DMS 273 (cell line): ENCODE results near the gene TRPM2.

Experiments
- DNase-seq: peaks from one replicate; lab custom pipeline; 2025; ENCODE audit not compliant: unreplicated experiment; lab: John Stamatoyannopoulos, UW

Gene TRPM2

DNA sequence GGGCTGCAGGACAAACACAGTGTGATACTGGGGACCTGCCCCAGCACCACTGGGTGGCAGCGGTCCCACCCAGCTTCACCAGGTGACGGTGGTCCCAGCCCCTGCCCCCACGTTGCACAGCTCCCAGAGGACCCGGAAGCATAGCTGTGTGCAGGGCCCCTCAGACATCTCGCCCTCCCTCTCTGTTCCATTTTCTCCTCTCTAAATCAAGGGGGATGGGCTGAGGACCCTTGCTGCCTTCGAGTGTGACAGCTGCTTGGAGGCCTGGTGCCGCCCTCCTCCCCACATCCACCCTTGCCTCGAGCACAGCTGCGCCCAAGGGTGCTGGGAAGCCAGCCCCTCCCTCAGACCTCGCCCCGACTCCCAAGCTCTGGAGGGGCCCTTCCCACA lies 85.8 kb downstream of the TRPM2 start:
- no peak for DNase-seq

DNA sequence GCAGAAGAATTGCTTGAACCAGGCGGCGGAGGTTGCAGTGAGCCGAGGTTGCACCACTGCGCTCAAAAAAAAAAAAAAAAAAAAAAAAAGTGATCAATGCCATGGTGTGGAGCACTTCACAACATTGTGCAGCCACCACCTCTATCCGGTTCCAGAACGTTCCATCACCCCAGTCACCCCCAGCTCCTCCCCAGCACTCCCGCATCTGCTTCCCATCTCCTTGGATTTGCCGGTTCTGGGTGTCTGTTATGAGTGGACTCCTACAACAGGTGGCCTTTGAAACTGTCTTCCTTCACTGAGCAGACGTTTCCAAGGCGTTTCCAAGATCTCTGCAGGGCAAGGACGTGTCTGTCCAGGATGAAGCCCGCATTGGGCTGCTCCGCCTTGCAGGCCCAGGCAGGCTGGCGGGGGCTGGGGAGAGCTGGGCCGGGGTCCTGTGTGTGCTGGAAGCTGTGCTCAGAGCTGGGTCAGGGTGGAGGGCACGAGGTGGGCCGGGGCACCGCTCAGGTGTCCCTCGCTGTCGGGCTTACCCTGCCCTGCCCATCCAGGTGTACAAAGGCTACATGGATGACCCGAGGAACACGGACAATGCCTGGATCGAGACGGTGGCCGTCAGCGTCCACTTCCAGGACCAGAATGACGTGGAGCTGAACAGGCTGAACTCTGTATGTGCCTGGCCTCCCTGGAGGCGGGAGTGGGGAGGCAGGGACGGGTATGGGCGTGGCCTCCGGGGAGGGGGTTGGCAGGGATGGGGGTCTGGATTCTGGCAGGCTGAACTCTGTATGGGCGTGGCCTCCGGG lies 87.0 kb downstream of the TRPM2 start:
- no peak for DNase-seq

DNA sequence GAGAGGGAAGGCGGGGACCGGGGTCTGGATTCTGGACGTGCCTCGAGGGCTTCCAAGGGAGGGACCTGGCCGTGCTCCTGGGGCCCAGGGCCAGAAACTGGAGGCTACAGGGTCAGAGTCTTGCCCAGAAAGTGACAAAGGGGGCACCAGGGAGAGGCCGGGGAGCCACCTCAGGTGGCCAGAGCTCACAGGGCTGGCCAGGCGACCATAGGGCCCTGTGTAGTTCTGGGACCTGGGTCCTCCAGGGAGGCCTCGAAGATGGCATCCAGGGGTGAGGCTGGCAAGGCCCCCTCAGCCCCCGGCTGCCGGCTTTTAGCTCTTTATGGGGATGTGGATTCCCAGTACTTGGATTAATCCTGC lies 87.6 kb downstream of the TRPM2 start:
- no peak for DNase-seq

DNA sequence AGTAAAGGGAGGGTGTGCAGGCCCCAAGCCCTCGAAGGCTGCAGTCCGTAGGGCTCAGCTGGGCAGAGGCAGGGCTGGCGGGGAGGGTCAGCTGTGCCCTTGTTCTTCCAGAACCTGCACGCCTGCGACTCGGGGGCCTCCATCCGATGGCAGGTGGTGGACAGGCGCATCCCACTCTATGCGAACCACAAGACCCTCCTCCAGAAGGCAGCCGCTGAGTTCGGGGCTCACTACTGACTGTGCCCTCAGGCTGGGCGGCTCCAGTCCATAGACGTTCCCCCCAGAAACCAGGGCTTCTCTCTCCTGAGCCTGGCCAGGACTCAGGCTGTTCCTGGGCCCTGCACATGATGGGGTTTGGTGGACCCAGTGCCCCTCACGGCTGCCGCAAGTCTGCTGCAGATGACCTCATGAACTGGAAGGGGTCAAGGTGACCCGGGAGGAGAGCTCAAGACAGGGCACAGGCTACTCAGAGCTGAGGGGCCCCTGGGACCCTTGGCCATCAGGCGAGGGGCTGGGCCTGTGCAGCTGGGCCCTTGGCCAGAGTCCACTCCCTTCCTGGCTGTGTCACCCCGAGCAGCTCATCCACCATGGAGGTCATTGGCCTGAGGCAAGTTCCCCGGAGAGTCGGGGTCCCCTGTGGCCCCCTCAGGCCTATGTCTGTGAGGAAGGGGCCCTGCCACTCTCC lies 88.3 kb downstream of the TRPM2 start:
- DNase-seq, result no peak

GRCh38 chr21:44442266-44443125 lies 89.1 kb downstream of the TRPM2 start:
- no peak for DNase-seq

DNA sequence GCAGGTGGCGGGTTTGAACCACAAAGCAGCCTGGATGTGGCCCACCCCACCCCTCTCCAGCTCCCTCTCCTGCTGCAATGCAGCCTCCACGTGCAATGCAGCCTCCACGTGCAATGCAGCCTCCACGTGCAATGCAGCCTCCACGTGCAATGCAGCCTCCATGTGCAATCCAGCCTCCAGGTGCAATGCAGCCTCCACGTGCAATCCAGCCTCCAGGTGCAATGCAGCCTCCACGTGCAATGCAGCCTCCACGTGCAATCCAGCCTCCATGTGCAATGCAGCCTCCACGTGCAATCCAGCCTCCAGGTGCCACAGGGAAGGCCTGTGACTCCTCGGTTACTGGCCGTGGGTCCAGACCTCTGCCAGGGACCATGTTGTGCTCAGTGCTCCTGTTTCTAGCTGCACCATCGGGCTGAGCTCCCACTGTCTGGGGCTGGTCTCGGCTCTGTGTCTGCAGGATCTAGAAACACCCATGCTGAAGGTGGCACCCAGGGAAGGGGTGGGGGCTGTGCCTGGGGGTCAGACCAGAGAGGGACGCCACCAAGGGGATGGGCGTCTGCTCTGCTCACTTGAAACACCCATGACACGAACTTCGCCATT lies 90.0 kb downstream of the TRPM2 start:
- no peak for DNase-seq

- DNase-seq, result no peak
Observed at GRCh38 chr21:44443891-44444285, 90.5 kb downstream of the TRPM2 start.

DNA sequence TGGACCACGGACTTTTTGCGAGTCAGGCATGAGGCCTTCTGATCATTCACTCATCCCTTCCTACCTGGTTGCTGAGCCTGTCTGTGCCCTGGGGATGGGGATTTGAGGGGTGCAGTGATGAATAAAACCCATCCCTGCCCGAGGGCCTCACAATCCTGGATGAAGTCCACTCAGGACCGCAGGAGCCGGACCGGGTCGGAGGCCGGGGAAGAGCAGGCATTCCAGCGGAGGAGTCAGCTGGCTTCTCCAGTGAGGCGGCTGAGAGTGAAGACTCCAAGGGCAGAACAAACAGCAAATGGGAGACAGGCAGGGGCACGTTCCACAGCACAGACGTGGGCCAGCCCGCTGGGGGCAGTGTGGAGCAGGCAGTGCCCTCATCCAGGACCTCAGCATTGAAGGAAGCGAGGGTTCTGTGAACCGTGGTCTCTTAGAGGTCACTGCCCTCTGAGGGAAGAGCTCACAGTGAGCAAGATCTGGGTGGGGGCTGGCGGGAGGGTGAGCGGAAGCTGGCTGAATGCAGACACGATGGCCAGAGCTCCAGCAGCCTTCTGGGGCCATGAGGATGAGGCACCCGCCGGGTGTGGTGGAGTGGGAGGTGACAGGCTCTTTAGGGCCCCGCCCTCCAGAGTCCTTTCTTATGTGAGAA lies 91.0 kb downstream of the TRPM2 start:
- DNase-seq, result peak; percentile 39

- no peak for DNase-seq
Observed at GRCh38 chr21:44445145-44445812, 91.9 kb downstream of the TRPM2 start.

DNA sequence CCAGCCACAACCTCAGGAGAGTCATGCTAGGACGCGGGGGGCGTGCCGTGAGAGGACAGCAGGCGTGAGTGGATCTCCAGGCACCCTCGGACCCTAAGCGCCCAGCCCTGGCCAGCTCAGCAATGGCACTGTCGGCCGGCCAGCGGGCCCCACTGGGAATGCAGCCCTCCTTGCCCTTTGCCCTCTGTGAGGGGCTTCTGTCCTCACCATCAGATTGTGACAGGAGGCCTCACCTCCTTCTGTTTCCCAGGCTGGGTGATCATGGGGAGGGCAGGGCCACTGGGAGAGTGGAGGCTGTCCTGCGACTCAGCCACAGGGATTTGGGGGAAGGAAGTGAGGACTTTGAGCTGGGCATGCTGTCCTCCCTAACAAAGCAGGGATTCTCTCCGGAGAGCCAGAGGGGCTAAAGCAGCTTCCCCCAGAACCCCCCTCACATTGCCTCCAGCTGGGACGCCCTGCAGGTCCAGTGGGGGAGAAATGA lies 95.3 kb downstream of the TRPM2 start:
- no peak for DNase-seq

DNA sequence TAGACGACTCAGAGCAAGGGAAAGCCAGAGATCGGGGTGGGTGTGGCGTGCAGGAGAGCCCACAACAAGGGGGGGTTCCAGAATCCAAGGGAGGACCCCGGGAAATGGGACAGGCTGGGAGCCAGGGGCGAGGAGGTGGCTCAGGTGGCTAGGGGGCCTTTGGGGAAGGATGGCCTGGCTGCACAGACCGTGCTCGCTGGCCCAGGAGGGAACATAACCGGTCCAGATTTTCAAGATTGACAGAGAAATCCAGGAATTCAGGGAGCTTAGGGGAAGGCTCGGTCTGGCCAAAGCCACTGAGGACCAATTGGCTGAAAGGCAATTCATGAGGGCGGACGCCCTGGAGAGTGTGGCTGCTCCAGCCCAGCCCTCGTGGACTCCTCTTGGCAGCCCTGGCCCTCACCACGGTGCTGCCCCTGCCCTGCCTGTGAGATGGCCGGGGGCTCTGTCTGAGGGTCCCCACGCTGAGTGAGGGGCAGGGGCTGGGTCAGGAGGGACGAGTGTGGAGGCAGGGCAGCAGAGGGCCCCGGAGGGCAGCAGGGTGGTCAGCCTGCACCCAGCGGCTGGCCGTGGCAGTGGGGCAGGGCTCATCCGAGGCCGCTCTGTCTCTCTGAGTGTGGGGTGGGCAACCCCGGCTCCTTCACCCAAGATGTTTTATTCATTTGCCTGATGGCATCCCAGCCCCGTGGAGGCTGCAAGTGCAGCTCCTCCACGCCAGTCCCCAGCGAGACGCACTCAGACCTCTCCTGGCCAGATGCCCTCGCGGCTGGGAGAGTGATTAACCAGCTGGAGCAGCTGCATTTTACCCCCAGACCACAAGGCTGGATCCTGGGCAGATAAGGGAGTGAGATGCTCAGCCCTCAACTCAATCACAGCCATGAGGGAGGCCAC lies 96.3 kb downstream of the TRPM2 start:
- peak; percentile 46 for DNase-seq

- DNase-seq, result no peak
Observed at GRCh38 chr21:44450402-44450801, 97.0 kb downstream of the TRPM2 start.

GRCh38 chr21:44450999-44451398 lies 97.6 kb downstream of the TRPM2 start:
- no peak for DNase-seq

GRCh38 chr21:44453120-44453519 lies 99.7 kb downstream of the TRPM2 start:
- DNase-seq, result no peak

DNA sequence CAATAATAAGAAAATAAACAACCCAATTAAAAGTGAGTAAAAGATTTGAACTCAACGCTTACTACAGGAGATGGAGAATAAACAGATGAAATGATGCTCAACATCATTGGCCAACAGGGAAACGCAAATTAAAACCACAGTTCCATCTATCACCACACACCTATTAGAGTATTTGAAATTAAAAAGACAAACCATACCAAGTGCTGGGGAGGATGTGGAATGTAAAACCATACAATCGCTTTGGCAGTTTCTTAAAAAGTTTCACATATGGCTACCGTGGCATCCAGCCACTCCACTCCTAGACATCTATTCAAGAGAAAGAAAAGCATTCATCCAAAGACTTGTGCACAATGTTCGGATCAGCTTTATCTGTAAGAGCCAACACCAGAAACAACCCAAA lies 100.6 kb downstream of the TRPM2 start:
- DNase-seq, result no peak

DNA sequence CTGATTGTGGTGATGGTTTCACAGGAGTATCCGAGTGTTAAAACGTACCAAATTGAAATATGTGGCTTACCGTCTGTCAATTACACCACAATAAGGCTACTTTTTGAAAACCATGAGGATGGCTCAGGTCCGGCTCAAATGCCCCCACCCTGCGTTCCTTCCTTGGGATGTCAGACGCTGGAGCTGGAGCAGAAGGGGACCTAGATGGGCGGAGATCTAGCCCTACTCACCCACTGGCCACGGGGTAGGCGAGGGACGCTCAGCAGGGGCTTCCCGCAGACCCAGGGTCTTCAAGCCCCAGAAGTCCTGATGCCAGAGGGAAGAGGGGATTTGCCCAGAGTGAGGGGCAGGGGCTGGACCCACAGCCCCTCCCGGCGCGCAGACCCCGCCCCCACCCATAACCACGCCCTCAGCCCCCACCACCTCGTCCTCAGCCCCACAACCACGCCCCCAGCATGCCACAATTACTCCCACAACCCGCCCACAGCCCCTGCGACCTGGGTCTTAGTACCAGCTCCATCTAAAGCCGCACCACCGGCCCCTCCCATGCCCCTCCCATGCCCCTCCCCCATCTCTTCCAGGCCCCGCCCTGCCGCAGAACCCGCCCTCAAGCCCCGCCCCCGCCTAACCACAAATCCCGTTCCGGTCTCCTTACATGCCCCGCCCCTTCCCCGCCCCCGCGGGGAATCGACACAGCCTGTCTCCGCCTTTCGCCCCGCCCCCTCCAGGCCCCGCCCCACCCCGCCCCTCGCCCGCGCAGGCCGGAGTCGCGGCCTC lies 101.5 kb downstream of the TRPM2 start, which contains the start of gene LRRC3:
Gene LRRC3, plus strand, starts transcription at position 764 of the 777 bp plus-strand sequence. CDS start 1,135 bp downstream, outside the sequence.
- peak; percentile 92 for DNase-seq

- DNase-seq, result peak; percentile 72
Observed at GRCh38 chr21:44455524-44456213, 102.2 kb downstream of the TRPM2 start.
